ENCODE data around the gene GRM4. TPM values are rescaled to one million over a fixed set of nuclear protein-coding genes. Genes with fewer than 3 reads are reported as not detected.
A peak's percentile ranks its signal among the peaks of the same experiment; 100 is the strongest.

The GRM4 gene
- total RNA-seq, 1 experiment from 2014 or later = 4.9 TPM

DNA sequence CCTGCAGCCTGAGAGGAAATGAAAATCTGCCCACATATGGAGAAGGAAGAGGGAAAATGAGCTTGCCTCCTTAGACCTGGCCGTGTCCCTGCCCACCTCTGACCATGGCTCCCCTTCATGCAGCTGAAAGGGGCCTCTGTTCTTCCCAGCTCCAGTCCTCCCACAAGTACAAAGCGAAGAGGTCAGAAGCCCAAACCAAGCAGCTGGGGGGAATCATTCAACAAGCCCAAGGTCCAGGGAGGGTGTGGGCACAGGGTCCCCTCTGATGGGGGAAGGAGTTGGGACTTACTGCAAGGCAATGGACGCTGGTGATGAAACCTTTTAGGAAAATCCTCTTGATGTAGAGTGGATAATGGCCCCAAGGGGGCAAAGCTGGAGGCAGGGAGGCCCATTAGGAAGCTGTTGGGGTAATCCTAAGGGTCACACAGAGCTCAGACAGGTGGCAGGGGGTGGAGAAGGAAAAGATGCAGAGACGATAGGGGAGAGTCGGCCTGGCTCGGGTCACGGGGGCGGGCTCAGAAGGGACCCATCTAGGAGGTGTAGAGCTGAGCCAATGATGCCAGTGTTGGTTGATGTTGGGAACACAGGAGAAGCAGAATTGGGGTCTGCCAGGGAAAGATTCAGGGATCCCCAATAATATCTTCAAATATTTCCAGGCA, 16.1 kb upstream of the GRM4 start:
- in situ Hi-C loops (cut with HindIII; ENCODE audit: low sequenced_read_pairs) = no loop called here
- DNase-seq (ENCODE audit: low spot score) = no peak

DNA sequence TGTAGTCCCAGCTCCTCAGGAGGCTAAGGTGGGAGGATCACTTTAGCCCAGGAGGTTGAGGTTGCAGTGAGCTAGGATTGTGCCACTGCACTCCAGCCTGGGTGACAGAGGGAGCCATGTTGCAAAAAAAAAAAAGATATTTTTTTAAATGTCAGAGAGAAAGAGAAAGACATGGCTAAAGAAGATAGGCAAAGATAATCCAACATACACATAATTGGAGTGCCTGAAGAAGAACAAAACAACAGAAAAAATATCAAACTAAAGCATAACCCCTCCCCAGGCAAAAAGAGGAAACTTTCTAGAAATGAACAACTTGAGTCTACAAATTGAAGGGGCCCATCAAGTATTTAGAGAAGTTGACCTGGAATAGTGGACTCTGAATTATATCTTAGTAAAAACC, 14.0 kb upstream of the GRM4 start:
- in situ Hi-C loops (cut with HindIII; ENCODE audit: low sequenced_read_pairs) = no loop called here
- no peak for DNase-seq (ENCODE audit: low spot score)

DNA sequence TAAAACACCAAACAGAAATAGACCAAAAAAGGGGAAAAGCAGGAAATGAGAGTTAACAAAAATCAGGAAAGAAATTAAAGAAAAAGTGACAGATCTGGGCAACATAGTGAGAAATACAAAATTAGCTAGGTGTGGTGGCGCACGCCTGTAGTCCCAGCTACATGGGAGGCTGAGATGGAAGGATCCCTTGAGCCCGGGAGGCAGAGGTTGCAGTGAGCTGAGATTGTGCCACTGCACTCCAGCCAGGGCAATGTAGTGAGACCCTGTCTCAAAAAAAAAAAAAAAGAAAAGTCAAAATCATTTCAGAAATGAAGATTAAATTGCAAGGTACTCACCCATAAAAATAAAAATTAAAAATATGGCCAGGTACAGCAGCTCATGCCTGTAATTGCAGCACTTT, 13.0 kb upstream of the GRM4 start:
- in situ Hi-C loops (cut with HindIII; ENCODE audit: low sequenced_read_pairs) = no loop called here
- DNase-seq (ENCODE audit: low spot score) = no peak

DNA sequence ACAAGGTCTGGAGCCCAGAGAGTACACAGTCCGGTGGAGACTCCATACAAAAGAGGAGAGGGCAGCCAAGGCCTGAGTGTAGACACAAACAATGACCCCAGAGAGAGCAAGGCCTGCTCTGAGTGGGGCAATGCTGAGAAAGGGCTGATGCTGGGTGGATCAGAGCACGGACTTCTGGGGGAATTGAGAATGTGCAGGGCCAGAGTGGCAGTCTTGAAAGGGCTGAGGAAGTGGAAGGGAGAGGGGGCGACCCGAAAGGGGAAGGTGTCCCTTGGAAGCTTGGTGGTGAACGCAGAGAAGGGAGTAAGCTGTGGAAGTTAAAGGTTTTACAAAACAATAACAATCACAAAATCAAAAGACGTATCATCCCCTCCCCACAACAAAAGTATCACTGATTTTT, 12.0 kb upstream of the GRM4 start:
- DNase-seq (ENCODE audit: low spot score) = no peak
- in situ Hi-C loops (cut with HindIII; ENCODE audit: low sequenced_read_pairs) = no loop called here

DNA sequence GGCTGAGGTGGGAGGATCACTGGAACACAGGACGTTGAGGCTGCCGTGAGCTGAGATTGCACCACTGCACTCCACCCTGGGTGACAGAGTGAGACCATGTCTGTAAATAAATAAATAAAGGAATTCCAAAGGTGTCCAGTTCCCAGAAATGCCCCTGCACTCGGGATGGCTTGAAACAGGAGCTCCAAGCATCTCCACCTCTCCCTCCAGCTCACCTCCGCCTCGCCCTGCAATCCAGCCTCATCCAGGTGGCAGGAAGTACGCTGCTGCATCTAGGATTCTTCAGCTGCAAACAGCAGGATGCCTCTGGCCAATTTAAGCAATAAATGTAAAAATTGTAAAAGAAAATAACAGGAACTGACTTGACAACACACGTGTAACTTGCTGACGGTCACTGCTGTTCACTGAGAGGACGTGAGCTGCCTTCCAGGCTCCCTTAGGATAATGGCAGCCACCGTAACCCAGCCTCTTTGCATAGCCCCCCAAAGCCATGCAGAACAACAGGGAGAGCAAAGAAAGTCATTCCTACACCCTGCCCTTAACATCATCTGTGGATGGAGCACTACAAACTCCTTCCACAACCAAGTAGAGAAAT, 11.4 kb upstream of the GRM4 start:
- in situ Hi-C loops (cut with HindIII; ENCODE audit: low sequenced_read_pairs) = no loop called here
- no peak for DNase-seq (ENCODE audit: low spot score)

DNA sequence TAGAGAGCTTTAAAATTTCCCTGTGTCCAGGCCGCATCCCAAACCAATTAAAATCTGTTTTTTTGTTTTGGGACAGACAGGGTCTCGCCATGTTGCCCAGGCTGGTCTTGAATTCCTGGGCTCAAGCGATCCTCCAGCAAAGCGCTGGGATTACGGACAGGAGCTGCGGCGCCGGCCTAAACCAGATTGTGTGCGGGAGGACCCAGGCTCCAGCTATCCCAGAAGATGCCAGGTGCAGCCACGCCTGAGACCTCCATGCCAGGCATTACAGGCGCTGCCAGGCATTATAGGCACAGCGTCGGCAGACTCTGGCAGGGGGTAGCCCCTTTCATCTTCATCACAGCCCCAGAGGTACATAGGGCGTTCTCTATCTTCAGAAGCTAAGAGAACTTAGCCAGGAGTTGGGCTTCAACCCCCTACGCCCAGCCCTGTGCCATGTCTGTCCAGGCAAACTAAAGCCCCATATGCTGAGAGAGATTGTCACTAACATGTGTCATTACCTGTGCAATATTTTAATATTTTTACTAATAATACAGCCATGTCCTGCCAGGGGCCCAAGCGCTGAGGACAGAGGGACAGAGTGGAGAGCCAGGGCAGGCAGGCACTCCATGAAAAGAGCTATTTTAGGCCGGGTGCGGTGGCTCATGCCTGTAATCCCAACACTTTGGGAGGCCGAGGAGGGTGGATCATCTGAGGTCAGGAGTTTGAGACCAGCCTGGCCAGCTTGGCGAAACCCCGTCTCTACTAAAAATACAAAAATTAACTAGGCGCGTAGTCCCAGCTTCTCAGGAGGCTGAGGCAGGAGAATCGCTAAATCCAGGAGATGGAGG, 9.8 kb upstream of the GRM4 start:
- in situ Hi-C loops (cut with HindIII; ENCODE audit: low sequenced_read_pairs) = no loop called here
- DNase-seq (ENCODE audit: low spot score) = no peak

DNA sequence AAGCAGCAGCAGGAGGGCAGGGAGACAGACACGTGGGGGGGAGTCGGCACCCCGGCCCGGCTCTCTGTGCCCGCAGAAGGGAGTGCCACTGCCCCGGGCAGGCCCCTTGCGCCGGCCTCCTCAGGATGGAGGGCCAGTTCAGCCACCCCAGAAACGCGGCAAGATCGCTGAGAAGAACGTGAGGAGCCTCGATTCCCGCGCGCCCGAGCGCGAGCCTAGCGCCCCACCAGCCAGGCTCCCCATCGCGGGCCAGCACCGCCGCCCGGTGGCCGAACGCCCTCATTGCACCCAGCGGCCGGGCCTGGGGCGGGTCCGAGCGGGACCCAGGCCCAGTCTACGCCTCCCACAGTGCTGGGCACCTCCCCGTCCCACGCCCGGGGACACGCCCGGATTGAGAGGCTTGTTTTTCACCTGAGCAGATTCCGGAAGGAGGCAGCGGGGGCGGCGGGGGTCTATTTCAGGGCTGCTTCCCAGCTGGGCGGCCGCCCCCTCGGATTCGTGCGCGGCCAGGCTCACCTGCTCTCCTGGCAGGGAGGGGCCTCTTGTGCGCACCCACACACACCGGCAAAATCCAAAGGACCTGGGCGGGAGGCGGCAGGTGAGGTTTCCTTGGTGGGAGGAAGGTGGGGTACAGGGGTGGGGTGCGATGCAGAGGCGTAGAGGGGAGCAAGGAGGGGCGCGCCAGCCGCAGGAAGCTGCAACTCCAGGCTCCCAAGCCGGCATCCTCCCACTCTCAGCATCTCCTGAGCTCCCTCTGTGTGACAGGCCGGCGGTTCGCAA, 9.0 kb upstream of the GRM4 start:
- peak; percentile 53 for DNase-seq (ENCODE audit: low spot score)
- in situ Hi-C loops (cut with HindIII; ENCODE audit: low sequenced_read_pairs) = no loop called here

DNA sequence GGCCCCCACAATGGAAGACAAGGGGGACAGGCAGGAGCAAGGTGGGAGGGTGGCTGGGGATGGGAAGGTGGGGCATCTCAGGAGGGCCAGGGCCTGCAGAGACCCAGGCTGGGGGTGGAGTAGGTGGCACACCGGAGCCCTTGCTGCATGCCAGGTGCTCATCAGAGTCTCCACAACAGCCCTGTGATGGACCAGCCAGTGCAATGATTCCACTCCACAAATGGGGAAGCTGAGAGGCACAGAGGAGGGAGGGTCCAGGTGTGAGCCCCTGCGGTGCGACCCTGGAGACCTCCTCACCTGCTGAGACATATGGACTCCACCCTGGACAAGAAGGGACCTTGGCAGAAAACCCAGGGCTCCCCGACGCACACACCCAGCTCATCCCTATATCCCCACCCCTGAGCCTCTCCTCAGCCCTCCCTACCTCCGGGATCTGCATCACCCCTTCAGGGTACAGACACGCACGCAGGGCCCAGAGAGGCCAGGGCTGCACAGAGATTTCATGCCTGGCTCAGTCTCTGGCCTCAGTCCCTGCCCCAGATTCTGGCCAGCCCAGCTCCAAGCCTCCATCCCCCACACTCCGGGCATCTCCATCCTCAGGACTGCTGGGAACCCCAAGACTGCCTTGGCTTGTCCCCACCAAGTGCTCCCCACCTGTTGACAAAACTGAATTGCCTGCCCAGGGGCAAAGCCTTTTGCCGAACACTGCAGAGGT, 7.1 kb upstream of the GRM4 start:
- peak; percentile 32 for DNase-seq (ENCODE audit: low spot score)
- in situ Hi-C loops (cut with HindIII; ENCODE audit: low sequenced_read_pairs) = no loop called here

DNA sequence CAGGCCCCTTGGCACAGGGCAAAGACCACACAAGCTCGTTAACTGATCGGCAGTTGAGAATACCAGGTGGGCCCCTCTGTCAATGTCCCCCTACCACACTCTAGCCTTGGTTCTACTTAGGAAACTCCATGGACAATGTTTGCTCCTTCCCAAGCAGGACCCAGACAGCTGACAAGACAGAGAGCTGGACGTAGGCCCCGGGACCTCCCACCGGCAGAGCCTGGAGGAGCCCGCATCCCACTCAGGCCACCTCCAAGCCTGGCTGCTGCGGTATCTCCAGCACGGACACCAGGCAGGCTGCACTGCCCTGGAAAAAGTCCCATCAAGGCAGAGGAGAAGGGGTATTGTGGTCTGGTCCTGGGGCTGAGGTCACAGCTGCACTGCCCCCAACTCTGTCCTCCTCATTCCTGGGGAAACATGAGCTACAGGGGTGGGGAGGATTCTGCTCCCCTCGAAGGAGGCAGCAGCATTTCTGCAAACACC, 6.2 kb upstream of the GRM4 start:
- in situ Hi-C loops (cut with HindIII; ENCODE audit: low sequenced_read_pairs) = no loop called here
- no peak for DNase-seq (ENCODE audit: low spot score)

DNA sequence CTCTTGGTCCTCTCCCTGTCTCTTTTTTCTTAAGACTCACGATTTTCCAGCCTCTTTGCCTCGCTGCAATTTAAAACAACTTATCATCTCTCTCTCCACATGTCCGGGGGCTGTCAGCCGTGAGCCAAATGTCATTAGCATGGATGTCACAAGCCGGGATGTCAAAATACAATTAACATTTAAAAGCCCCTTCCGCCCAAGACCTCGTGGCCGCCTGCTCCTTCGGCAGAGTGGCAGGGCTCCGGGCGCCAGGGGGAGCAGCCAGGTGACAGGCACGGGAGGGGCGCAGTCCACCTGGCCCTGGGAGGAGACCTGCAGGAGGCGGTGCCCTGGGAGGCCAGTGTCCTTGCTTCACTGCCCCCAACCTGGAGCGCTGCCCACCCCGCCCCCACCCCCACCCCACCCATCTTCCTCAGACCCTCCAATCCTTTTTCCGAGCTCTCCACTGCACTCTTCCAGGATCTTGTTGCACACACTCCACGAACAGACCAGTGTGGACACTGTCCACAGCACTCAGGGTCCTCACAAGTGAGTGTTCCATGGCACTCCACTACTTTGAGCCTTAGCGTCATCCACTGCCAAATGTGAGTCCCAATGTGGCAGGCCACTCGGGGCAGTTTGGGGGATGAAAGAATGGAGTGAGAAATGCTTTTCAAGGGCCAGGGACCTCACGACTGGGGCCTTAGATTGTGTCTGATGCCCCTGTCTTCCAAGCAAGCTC, 5.6 kb upstream of the GRM4 start:
- in situ Hi-C loops (cut with HindIII; ENCODE audit: low sequenced_read_pairs) = no loop called here
- peak; percentile 49 for DNase-seq (ENCODE audit: low spot score)

DNA sequence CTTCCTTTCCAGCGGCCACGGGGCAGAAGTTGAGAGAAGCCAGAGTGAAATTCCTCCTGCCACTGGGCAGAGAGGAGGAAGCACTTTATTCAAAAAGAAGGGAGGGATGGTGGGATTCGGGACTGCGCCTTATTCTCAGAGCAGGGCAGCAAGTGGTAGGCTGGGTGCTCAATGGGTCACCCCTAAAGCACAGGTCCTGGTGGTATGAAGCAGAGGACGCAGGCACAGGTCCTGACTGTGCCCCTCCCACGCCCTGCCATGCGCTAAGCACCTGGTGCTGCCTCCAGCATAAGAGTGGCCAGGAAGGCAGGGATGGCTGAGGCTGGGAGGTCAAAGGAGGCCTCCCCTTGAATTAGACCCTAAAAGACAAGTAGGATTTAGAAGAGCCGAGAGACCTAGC, 4.9 kb upstream of the GRM4 start:
- no peak for DNase-seq (ENCODE audit: low spot score)
- in situ Hi-C loops (cut with HindIII; ENCODE audit: low sequenced_read_pairs) = no loop called here

DNA sequence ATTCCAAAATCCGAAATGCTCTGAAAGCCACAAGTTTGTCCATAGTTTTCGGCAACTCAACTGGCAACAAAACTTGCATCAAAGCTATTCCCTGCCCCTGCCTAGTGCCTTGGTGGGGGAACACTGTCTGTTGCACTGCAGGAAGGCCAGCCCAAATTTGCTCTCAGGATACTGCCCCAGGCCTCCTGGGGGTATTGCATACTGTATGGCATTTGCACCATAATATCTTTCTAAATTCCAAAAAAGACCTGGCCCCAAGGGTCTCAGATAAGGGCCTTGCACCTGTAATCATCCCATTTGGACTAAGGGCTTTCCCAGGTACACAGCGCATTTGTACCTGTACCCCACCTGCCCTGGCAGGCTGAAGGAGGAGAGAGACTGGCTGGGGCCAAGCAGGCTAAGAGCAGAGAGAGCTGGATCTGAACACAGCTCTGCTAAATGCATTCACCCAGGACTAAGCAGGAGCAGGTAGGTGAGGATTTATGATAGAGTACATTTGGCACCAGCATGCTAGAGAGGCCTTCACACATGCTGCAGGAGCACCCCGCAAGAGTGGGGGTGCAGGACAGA, 4.0 kb upstream of the GRM4 start:
- DNase-seq (ENCODE audit: low spot score) = no peak
- in situ Hi-C loops (cut with HindIII; ENCODE audit: low sequenced_read_pairs) = loop anchor here (25.0 kb wide), 1 partner anchor 313 kb away; no protein-coding TSS in a partner anchor

DNA sequence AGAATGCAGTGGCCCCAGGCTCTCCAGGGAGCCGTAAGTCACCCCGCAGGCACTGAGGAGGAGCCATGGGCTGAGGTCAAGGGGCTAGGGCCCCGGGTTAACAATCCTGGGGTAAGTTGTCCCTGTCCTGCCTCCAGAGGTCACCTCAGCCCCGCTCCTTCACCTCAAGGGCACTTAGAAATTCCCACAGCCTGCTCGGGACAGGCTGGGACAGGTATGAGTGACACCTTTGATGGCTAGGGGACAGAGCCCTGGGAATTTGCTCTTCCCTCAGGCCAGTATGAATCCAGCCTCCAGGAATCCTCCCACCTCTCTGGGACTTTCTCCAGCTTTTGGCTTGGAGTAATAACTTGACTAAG, 3.5 kb upstream of the GRM4 start:
- DNase-seq (ENCODE audit: low spot score) = no peak

DNA sequence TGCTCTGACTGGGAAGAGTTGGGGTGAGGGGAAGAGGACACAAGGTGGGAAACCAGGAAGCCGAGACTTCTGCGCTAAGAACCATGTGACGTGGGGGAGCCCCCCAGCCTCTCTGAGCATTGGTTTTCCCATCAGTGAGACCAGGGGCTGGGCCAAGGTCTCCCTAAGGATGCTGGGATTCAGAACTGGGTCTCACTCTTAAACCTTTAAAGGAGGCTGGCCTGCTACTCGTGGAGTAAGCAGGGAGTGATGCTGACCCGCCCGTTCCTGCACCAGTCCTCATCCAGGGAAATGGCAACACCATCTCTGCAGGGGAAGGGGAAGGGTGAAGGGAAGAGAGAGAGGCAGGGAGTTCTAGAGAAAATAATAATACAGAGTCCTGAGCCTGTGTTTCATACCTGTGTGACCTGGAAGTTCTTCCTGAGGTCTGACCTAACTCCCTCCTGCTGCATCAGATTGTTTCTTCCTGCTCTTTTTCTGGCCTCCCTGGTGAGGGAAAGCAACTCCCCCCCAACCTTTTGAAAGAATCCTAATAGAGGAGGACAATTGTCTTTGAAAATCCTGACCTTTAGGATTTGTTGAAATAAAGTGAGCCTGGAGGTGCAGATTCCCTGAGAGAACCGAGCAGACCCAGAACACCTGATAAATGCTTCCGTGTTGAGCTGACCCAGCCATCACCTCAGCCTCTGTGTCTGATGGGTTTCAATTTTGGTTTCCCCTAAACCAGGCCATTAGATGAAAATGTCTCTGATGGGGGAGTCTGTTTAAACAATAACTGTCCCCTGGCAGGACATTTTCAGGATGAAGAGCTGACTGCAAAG, 3.0 kb upstream of the GRM4 start:
- in situ Hi-C loops (cut with HindIII; ENCODE audit: low sequenced_read_pairs) = loop anchor here (25.0 kb wide), 1 partner anchor 312 kb away; no protein-coding TSS in a partner anchor
- no peak for DNase-seq (ENCODE audit: low spot score)

More for the DNA sequence above, 3.5 kb upstream of the GRM4 start:
- in situ Hi-C loops (cut with HindIII; ENCODE audit: low sequenced_read_pairs) = loop anchor here (25.0 kb wide), 1 partner anchor 312 kb away; no protein-coding TSS in a partner anchor

DNA sequence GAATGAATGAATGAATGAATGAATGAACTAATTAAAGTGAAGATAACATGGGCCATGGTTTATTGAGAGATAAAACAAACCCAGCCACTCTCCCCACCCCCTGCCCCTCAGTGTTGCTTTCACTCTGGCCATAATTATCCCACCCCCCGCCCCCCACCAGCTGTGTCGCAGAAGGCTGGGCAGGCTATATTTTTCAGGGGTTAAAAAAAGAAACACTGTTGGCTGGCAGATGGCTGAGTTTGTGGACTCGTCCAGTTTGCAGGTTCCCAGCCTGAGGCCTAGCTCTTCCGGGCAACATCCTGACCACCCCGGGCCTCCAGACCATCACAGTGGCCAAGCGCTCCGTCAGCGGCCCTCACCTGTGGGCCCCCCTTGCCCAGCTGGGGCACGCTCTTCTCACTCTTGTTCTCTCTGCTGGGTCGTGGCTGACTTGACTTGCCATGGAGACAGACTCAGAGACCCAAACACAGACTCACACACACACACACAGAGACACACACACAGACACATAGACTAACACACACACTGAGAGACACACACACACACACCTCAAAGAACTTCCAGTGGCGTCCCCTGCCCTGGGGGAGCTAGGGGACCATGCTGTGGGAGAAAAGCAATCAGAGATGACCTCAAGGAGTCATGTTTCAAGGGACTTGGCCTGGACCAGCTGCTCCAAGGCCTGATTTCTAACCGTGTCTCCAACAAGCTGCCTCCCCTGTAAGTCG, 2.2 kb upstream of the GRM4 start:
- peak; percentile 44 for DNase-seq (ENCODE audit: low spot score)
- in situ Hi-C loops (cut with HindIII; ENCODE audit: low sequenced_read_pairs) = loop anchor here (25.0 kb wide), 1 partner anchor 311 kb away; no protein-coding TSS in a partner anchor

DNA sequence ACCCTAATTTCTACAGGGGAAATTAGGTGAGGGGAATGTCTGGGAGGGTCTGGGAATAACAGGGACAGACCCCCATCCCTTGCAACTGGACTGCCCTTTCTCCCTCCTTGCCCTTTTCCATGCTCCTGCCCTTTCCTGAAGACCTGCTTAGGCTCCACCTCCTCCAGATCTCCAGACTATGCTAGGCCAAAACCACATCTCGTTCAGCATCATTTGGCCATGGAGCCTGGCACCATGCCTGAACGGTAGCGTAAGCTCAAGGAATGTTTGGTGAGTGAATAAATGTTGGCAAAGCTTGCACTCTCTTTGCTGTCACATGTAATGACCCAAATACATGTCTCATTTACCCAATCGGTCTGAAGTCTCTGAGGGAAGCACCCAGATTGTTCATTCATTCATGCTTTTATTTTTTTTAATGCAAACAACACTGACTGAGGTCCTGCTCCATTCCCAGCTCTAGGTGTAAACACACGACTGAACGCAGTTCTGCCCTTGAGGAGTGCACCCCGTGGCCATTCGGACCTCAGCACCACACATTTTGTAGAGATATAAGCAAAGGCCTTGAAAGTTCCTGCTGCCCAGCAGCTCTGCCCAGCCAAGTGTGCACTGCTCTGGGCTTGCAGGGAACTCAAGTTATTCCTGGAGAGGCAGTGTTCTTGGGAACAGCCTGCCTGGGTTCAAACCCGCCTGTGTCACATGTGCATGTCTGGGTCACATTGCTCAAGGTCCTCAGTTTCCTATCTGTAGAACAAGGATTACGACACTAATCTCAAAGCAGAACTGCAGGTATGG, 1.1 kb upstream of the GRM4 start:
- in situ Hi-C loops (cut with HindIII; ENCODE audit: low sequenced_read_pairs) = loop anchor here (25.0 kb wide), 1 partner anchor 310 kb away; no protein-coding TSS in a partner anchor

More for the DNA sequence above, 1.1 kb upstream of the GRM4 start:
- DNase-seq (ENCODE audit: low spot score) = peak; percentile 83
